GM21526 (cell line): ENCODE data around the gene SLC6A19.

Experiments
- ATAC-seq: cut with Tn5 transposase; IDR thresholded peaks from one replicate; pipeline ENCODE4 v1.9.1; 2021; ENCODE audit warnings: moderate library complexity; ENCODE audit not compliant: unreplicated experiment, low FRiP score

Gene SLC6A19

GRCh38 chr5:1207555-1207954 is 6.2 kb downstream of the SLC6A19 start:
- ATAC-seq: no peak

DNA sequence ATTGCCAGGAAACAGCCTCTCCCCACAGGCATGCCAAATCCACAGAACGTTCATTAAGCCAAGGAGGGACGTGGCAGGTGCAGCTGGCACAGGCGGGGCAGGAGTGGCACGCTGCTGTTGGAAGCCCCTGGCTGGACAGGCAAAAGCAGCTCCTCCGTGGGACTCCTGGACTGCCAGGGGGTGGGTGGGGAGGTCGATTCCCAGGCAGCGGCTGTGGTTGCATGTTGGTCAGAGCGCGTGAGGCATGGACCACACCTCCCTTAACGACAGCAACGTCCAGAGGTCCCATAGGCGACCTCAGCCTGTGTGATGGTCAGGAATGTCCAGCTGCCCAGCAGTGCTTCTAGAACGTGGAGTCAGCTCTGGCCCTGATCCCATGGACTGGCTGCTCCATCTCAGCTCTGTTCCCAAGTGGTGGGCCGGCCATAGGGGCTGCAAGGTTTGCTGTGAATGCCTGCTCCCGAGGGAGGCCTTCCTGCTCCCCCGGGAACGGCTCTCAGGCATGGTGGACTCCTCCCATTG is 6.9 kb downstream of the SLC6A19 start:
- no peak for ATAC-seq

- no peak for ATAC-seq
Observed at GRCh38 chr5:1208743-1209488, 7.5 kb downstream of the SLC6A19 start.

DNA sequence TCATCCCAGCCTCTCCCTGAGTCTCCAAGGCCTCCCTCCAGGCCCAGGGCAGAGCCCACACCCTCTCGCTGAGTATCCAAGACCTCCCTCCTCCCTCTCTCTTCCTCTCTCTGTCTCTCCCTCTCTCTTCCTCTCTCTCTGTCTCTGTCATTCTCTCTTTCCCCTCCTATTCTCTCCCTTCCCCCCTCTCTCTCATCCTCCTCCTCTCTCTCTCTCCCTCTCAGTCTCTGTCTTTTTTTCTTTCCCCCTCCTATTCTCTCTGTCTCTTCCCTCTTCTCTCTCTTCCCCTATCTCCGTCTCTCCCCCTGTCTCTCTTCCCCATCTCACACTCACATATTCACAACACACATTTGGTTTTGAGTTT is 8.1 kb downstream of the SLC6A19 start:
- ATAC-seq: no peak

- no peak for ATAC-seq
Observed at GRCh38 chr5:1209896-1210776, 8.7 kb downstream of the SLC6A19 start.

- ATAC-seq: no peak
Observed at GRCh38 chr5:1210832-1211251, 9.4 kb downstream of the SLC6A19 start.

GRCh38 chr5:1211701-1212100 is 10.3 kb downstream of the SLC6A19 start:
- ATAC-seq: no peak

DNA sequence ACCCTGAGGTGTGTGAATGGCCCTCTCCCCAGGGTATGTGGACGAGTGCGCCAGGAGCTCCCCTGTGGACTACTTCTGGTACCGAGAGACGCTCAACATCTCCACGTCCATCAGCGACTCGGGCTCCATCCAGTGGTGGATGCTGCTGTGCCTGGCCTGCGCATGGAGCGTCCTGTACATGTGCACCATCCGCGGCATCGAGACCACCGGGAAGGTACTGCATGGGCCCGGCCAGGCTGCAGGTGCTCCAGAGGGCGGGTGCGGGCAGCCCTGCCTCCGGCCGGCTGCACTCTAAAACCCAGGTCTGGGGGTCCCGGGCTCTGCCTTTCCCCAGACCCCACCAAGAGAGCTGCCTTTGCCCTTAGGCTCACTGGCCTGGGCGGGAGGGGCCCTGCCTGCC is 10.9 kb downstream of the SLC6A19 start:
- no peak for ATAC-seq

- no peak for ATAC-seq
Observed at GRCh38 chr5:1212881-1213280, 11.5 kb downstream of the SLC6A19 start.

GRCh38 chr5:1213508-1214162 is 12.2 kb downstream of the SLC6A19 start:
- no peak for ATAC-seq

DNA sequence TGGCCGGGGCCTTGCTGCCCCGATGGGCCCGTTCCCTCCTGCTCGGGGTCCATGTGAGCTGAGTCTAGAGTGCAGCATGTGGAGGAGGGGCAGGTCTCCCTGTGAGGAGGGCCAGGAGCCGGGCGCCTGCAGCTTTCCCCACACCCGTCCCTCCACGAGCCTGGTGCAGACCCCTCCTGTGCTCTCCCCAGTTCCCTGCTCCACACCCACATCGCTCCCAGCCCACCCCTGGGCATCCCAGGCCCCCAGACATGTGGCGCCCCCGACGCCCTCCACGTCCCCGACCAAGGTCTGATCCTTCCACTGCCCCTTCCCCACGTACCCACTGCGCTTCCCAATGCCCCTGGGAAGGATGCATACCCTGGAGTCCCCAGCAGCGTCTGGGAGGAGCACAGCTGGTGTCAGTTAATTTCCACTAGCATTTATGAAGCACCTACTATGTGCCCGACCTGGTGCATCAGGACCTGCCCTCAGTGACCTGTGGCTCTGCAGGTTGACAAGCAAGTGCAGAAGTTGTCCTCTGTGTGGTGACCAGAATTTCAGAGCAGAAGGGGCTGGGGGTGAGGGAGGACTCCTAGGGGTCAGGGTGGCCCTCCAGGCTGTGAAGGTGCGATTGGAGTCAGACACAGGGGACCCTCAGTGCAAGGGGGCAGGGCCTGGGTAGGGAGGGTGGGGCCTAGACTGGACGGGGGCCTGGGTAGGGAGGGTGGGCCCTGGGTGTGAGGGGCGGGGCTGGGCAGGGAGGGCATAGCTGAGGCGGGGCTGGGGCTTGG is 13.0 kb downstream of the SLC6A19 start:
- no peak for ATAC-seq

DNA sequence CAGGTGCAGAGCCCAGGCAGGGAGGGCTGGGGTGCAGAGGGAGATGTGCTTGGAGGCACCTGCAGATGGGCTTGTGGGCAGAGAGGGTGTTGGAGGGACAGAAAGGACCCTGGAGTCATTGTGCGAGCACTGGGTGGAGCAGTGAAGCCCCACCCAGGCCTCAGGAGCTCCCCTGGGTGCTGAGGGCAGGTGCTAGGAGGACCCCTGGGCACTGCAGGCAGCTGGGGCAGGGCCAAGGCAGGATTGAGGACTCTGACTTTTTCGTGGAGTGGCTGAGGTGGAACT is 13.5 kb downstream of the SLC6A19 start:
- ATAC-seq: no peak

GRCh38 chr5:1215320-1216096 is 14.1 kb downstream of the SLC6A19 start:
- ATAC-seq: no peak

DNA sequence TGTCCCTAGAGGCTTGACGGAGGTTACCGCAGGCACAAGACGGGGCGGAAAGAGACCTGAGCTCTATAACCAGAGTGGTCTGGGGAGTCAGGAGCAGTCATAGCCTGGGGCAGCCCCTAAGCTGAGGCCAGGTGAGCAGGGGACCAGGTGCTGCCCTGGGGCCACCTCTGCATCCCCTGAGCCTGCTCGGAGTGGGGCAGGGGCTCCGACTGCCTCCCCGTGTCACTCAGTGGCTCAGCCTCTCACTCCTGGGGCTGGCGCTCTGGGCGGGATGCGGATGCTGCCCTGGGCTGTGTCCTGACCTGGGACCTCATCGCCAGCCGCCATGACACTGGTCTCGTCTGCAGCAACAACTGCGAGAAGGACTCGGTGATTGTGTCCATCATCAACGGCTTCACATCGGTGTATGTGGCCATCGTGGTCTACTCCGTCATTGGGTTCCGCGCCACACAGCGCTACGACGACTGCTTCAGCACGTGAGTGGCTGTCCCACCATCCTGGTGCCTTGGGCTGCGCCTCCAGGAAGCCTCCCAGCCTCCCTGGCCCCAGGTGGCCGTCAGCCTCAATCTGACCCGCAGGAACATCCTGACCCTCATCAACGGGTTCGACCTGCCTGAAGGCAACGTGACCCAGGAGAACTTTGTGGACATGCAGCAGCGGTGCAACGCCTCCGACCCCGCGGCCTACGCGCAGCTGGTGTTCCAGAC is 15.0 kb downstream of the SLC6A19 start:
- ATAC-seq: no peak

DNA sequence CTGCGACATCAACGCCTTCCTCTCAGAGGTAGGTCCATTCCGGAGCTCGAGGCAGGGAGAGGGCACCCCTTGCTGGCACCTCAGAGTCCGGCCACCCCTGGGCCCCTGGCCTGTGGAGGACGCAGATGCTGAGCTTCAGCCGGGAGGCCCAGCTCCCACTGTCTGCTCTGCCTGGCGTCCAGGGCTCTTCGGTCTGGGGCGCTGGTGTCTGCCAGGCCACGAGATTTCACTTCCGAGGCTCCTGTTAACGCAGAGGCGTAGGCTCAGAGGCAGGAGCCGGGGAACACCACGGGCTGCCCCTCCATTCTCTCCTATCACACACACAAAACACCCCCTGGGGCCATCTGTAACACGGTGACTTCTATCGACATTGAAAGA is 15.5 kb downstream of the SLC6A19 start:
- ATAC-seq: no peak

- ATAC-seq: no peak
Observed at GRCh38 chr5:1217596-1218206, 16.3 kb downstream of the SLC6A19 start.

DNA sequence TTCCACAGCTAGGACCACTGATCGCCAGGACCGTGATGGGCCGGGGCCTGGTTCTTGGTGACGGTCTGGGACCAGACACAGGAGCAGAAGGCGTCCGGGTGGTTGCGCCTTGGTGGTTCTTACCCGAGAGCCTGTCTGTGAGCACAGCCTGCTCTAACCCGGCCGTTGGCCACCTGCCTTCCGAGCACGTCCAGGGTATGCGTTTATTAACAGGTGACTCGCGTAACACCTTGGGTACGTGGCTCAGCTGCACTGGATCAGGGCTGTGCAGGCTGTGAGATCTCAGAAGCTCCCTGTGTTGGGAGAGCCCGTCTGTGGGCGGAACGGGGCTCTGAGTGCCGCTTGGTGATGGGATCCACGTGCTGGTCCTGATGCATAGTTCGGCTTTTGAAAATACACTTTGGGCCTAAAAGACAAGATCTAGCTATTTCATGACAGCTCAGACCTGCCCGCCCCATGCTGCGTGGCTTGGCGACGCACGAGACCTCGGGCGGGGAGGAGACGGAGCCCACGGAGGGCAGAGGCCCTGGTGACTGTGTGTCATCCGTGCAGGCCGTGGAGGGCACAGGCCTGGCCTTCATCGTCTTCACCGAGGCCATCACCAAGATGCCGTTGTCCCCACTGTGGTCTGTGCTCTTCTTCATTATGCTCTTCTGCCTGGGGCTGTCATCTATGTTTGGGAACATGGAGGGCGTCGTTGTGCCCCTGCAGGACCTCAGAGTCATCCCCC is 17.1 kb downstream of the SLC6A19 start:
- ATAC-seq: no peak

DNA sequence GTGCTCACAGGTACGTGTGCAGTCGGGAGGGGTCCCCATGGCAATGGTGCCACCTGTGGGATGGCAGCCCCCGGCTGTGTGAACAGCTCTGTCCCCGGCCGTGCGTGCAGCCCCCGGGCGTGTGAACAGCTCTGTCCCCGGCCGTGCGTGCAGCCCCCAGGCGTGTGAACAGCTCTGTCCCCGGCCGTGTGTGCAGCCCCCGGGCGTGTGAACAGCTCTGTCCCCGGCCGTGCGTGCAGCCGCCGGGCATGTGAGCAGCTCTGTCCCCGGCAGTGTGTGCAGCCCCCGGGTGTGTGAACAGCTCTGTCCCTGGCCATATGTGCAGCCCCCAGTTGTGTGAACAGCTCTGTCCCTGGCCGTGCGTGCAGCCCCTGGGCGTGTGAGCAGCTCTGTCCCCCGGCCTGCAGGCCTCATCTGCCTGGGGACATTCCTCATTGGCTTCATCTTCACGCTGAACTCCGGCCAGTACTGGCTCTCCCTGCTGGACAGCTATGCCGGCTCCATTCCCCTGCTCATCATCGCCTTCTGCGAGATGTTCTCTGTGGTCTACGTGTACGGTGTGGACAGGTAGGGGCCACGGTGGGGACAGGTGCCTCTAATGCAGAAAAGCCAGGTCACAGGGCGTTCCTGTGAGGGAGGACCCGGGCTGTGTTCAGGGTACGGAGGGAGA is 17.8 kb downstream of the SLC6A19 start:
- ATAC-seq: no peak
